Pancreas (tissue), 10 donors: ENCODE results near the gene HDHD5. TPM values are rescaled to one million over a fixed set of nuclear protein-coding genes. Genes with fewer than 3 reads are reported as not detected.

Experiments used
- ATAC-seq, 4 donors: fragments of 200-7000 bp; cut with Tn5 transposase; one replicate each; pipeline versions ENCODE4 v1.8.0 to v1.9.1; 2020; ENCODE audit warnings: mild to moderate bottlenecking in 4 of 4, moderate library complexity in 4 of 4
- DNase-seq, 6 donors: peaks; one replicate each; pipeline ENCODE4 v3.0.0-alpha.2; 2020
- FAIRE-seq: peaks from 2 replicates; lab custom pipeline; 2012; peaks lifted over from hg19 to GRCh38; lab: Jason Lieb, UNC
- H3K27ac ChIP-seq, 4 donors: fragments of 200-600 bp; sonication (generic); 1 replicate in 3 of 4; 2 replicates in 1 of 4; pipeline versions ENCODE4 v1.5.0 to v1.8.0; 2020
- H3K27me3 ChIP-seq, 4 donors: fragments of 200-600 bp; one replicate each; pipeline ENCODE4 v1.8.0; 2021
- H3K36me3 ChIP-seq, 3 donors: fragments of 200-600 bp; sonication (generic) in 1 of 3; one replicate each; pipeline versions ENCODE4 v1.5.0 to v1.8.0; 2020 to 2021
- H3K4me1 ChIP-seq, 3 donors: fragments of 200-600 bp; one replicate each; pipeline ENCODE4 v1.8.0; 2021
- H3K4me3 ChIP-seq, 4 donors: fragments of 200-600 bp; sonication (generic) in 2 of 4; one replicate each; pipeline versions ENCODE4 v1.5.0 to v1.8.0; 2020 to 2021
- H3K9me3 ChIP-seq, 4 donors: fragments of 200-600 bp; one replicate each; pipeline ENCODE4 v1.8.0; 2021
- WGBS, 2 donors: extraction: QIAGEN DNeasy Blood & Tissue Kit; methylation state at CpG; one replicate each; pipeline ENCODE4 v1.1.7; 2013; 5-methylcytosine and 5-hydroxymethylcytosine counted together
- intact Hi-C, 3 donors: fragments of 100-400 bp; cut with DNase I; formaldehyde crosslinking; loops; one replicate each; pipeline versions ENCODE4 v1.11.1 to v1.14.2; 2022
- polyA plus RNA-seq, 2 donors: library from polyadenylated mRNA; stranded (reverse); fragments of 200-250 nt; gene quantifications; one replicate each; pipeline ENCODE4 v1.2.3, GENCODE V29; 2013
- total RNA-seq, 6 donors: library from RNA; stranded (reverse); fragmentation: NEBNext Ultra II Directional in 4 of 6; extraction: Animal tissue kit (Norgen Biotek cat#: 25700) in 4 of 6; gene quantifications; one replicate each; pipeline versions ENCODE4 v1.2.1 to v1.2.4, GENCODE V29; 2021 to 2023
- TF ChIP-seq, protein P1 (sequence below), 4 donors: fragments of 200-600 bp; sonication (generic) in 3 of 4; IDR thresholded peaks; one replicate each; pipeline versions ENCODE4 v1.5.0 to v1.8.0; 2021; ENCODE audit warnings: antibody characterized with exemption in 4 of 4
- donor health status: healthy with polysubstance abuse.
- donor health status: DM: no; HTN: no; CAD: no; lungs with moderate emphysema.
- donor health status: DM: no; HTN: no; CAD: no.
- donor health status: control.
- donor health status: control.
- donor health status: Bipolar disorder and iron deficiency.
- donor health status: DM: yes; HTN: yes; CAD: no.
- donor health status: DM: no; HTN: no; CAD: no.
- donor health status: DM: no; HTN: no; CAD: no.
- donor health status: DM: yes; HTN: yes; CAD: no.

HDHD5 gene
- total and polyA plus RNA-seq, 8 donors = 10.5 to 43.6 (median 17.0) TPM

DNA sequence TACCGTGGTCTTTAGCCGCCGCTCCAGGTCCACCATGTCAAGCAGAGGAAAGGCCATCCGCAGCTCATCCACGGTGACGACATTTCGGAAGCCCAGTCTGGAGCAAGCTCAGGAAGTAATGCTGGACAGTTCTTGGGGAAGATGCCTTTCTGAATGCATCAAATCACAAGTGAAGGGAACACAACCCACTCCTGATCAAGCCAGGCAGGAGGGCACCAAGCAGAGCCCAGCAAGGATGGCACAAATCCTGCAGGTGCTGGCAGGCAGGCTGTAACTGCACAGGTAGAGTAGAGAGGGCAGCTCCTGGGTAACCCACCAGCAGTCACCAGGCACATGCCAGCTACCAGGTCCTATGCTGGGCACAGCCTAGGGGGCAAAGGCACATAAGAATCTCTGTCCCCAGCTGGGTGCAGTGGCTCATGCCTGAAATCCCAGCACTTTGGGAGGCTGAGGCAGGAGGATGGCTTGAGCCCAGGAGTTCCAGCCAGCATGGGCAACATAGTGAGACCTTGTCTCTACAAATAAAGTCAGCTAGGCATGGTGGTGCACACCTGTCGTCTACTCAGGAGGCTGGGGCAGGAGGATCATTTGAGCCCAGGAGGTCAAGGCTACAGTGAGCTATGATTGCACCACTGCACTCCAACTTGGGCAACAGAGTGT lies 13.9 kb downstream of the HDHD5 start:
- H3K27ac ChIP-seq = no peak overlapping the region
- intact Hi-C loops = no loop called here
- DNase-seq (no peak), ATAC-seq (no peak), FAIRE-seq (no peak)
- no peak overlapping the region for H3K4me3 ChIP-seq
- H3K27me3 ChIP-seq = no peaks in the 10 kb centered on the region
- TF ChIP-seq, protein P1, sequence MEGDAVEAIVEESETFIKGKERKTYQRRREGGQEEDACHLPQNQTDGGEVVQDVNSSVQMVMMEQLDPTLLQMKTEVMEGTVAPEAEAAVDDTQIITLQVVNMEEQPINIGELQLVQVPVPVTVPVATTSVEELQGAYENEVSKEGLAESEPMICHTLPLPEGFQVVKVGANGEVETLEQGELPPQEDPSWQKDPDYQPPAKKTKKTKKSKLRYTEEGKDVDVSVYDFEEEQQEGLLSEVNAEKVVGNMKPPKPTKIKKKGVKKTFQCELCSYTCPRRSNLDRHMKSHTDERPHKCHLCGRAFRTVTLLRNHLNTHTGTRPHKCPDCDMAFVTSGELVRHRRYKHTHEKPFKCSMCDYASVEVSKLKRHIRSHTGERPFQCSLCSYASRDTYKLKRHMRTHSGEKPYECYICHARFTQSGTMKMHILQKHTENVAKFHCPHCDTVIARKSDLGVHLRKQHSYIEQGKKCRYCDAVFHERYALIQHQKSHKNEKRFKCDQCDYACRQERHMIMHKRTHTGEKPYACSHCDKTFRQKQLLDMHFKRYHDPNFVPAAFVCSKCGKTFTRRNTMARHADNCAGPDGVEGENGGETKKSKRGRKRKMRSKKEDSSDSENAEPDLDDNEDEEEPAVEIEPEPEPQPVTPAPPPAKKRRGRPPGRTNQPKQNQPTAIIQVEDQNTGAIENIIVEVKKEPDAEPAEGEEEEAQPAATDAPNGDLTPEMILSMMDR (IDR thresholded peaks at IDR 0.05) = no peak
- H3K9me3 ChIP-seq = no peaks in the 10 kb centered on the region
- H3K4me1 ChIP-seq = peaks cover 0 to under 1% (median 0%) of the 10 kb centered on the region in 3 donors
- peaks cover 0 to 35% (median 7%) of the 10 kb centered on the region in 3 donors for H3K36me3 ChIP-seq
- WGBS, 2 donors = 86 to 91% methylated on average over 8 of the region's 8 CpGs

DNA sequence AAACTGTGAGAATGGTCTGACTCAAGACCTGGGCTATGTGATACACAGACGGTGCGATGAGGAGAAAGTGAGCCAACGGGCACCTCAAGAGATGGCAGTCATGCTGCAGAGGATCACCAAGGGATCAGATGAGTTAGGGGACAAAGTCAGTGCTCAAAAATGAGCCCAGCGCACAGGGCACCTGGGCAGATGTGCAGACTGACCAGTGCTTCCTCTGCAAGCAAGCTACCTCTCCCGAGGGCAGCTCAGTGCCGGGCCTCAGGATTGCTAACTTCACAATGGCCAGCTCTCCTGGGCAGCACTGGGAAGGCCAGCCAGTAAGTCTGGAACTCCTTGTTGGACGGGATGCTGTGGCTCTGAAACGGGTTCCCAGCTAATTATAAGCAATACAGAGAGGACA lies 15.3 kb downstream of the HDHD5 start:
- 87 to 92% methylated on average over 8 of the region's 8 CpGs for WGBS, 2 donors
- DNase-seq (no peak), FAIRE-seq (no peak), ATAC-seq (no peak)
- Histone ChIP-seq H3K4me1 (no peaks in the 10 kb centered on the region), H3K36me3 (peaks cover 0 to 37% (median 7%) of the 10 kb centered on the region in 3 donors), H3K27me3 (no peaks in the 10 kb centered on the region), H3K4me3 (no peak overlapping the region), H3K9me3 (no peaks in the 10 kb centered on the region), H3K27ac (no peak overlapping the region)
- TF ChIP-seq, protein P1 (IDR thresholded peaks at IDR 0.05) = no peak
- intact Hi-C loops = no loop called here

DNA sequence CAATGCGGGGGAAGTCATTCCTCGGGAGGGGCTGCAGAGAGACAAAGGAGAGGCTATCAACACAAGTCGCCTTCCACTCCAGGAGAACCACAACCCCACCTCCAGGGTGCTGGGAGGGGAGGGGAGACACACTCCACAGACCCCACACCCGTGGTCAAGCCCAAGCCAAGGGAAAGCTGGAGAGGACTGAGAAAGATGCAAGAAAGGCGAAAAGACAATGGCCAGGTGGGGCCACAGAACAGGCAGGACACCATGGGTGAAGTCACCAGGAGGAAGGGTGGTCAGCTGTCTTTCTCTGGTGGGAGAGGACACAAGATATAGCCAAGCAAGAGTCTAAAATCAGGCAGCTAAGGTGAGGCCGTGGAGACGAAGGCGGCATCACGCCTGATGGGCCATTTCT lies 16.0 kb downstream of the HDHD5 start:
- intact Hi-C loops = no loop called here
- TF ChIP-seq, protein P1 (IDR thresholded peaks at IDR 0.05) = no peak
- Histone ChIP-seq H3K36me3 (peaks cover 0 to 42% (median 7%) of the 10 kb centered on the region in 3 donors), H3K27ac (no peak overlapping the region), H3K4me1 (no peaks in the 10 kb centered on the region), H3K9me3 (no peaks in the 10 kb centered on the region), H3K4me3 (no peak overlapping the region), H3K27me3 (no peaks in the 10 kb centered on the region)
- DNase-seq (no peak), FAIRE-seq (no peak), ATAC-seq (no peak)
- 85 to 91% methylated on average over 9 of the region's 9 CpGs for WGBS, 2 donors

DNA sequence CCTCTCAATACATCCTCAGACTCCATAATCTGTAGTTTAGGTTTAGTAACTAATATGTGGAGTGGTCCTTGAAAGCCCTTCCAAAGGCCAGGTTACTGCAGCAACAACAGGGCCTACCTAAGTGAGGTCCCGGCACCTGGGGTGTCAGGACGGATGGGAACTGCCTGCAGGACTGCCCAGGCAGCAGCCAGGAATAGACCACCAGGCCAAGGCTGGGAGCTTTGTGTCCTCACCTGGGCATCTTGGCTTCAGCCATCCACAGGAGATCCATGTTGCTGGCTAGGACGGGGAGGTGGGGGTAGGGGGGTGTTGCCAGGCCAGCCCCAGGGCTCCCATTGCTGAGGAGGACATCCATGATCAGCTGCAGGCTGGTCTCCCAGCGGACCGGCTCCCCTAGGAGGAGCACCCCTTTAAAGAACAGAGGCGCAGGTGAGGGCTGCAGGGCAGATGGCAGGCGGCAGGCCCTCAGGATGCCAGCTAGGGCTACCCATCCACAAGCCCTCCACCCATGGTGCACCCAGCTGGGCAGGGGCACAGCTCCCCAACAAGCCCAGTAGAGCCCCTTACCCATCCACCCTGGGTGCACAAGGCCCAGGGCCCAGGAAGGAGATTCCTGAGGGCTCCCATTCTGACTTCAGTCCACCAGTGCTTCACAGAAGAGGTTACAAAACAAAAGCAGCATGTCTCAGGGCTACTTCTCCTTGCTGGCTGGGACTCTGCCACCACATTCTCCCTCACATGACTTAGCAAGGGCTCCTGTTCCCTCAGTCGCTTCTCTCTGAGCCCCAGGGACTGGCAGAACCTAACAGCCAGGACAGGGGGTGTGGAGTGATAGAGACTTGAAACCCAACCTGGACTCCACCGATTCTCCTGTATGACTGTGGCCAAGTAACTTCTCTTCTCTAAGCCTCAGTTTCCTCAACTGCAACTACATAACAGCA lies 18.0 kb downstream of the HDHD5 start:
- H3K27me3 ChIP-seq = no peaks in the 10 kb centered on the region
- no peaks in the 10 kb centered on the region for H3K4me1 ChIP-seq
- TF ChIP-seq, protein P1 (IDR thresholded peaks at IDR 0.05) = no peak
- H3K4me3 ChIP-seq = no peak overlapping the region
- intact Hi-C loops = no loop called here
- ATAC-seq (no peak), DNase-seq (no peak), FAIRE-seq (no peak)
- no peak overlapping the region for H3K27ac ChIP-seq
- H3K36me3 ChIP-seq = peaks cover 0 to 42% (median 7%) of the 10 kb centered on the region in 3 donors
- H3K9me3 ChIP-seq = no peaks in the 10 kb centered on the region
- 90 to 99% methylated on average over 9 of the region's 9 CpGs for WGBS, 2 donors
